GM21717 (cell line): ENCODE data around the gene GGCT.
"Not testable (repeated sequence)": the region's sequence is repeated elsewhere in the genome, so short reads cannot be mapped to it uniquely, and the experiment has no call there.

ENCODE experiments used
- ATAC-seq: cut with Tn5 transposase; IDR thresholded peaks from one replicate; pipeline ENCODE4 v1.9.1; 2021; ENCODE audit warnings: mild to moderate bottlenecking, moderate library complexity; ENCODE audit not compliant: unreplicated experiment

The GGCT gene

GRCh38 chr7:30504301-30505173 lies at the start of gene GGCT:
TSS of gene GGCT (minus strand) at chr7:30504829. CDS start at chr7:30504709, 120 bp downstream.
- peak; percentile 98 for ATAC-seq

- ATAC-seq: no peak
These were observed 48.9 kb upstream of the GGCT start for GRCh38 chr7:30553546-30553945.

GRCh38 chr7:30553141-30553540 lies 48.5 kb upstream of the GGCT start:
- ATAC-seq: no peak

GRCh38 chr7:30552330-30552729 lies 47.7 kb upstream of the GGCT start:
- ATAC-seq: no peak

- ATAC-seq: no peak
These were observed 45.4 kb upstream of the GGCT start for GRCh38 chr7:30549931-30550493.

GRCh38 chr7:30548845-30549244 lies 44.2 kb upstream of the GGCT start:
- peak; percentile 54 for ATAC-seq

- ATAC-seq: no peak
These were observed 42.0 kb upstream of the GGCT start for GRCh38 chr7:30546596-30546995.

- no peak for ATAC-seq
These were observed 41.3 kb upstream of the GGCT start for GRCh38 chr7:30545791-30546555.

- no peak for ATAC-seq
These were observed 39.3 kb upstream of the GGCT start for GRCh38 chr7:30543813-30544525.

GRCh38 chr7:30543115-30543514 lies 38.5 kb upstream of the GGCT start:
- ATAC-seq: not testable (repeated sequence)

- no peak for ATAC-seq
These were observed 29.3 kb upstream of the GGCT start for GRCh38 chr7:30533886-30534285.

- ATAC-seq: no peak
These were observed 26.7 kb upstream of the GGCT start for GRCh38 chr7:30531286-30531685.

- no peak for ATAC-seq
These were observed 25.7 kb upstream of the GGCT start for GRCh38 chr7:30530373-30530772.

- no peak for ATAC-seq
These were observed 24.1 kb upstream of the GGCT start for GRCh38 chr7:30528779-30529178.

GRCh38 chr7:30527297-30527696 lies 22.7 kb upstream of the GGCT start:
- not testable (repeated sequence) for ATAC-seq

GRCh38 chr7:30526163-30526562 lies 21.5 kb upstream of the GGCT start:
- no peak for ATAC-seq

GRCh38 chr7:30525429-30525828 lies 20.8 kb upstream of the GGCT start:
- ATAC-seq: no peak

GRCh38 chr7:30524545-30524944 lies 19.9 kb upstream of the GGCT start:
- no peak for ATAC-seq

- no peak for ATAC-seq
These were observed 18.8 kb upstream of the GGCT start for GRCh38 chr7:30523466-30523865.

GRCh38 chr7:30522159-30522558 lies 17.5 kb upstream of the GGCT start:
- no peak for ATAC-seq

GRCh38 chr7:30521532-30521931 lies 16.9 kb upstream of the GGCT start:
- no peak for ATAC-seq
